Measurements from ENCODE around the gene FBXO44.

GRCh38 chr1:11712285-11712684 is 57.6 kb downstream of the FBXO44 start:
- TF ChIP-seq GATA1 (IDR thresholded peaks at IDR 0.05; ENCODE audit: low read depth, low read length) = no peak
- no peak for TF ChIP-seq POLR2A (IDR thresholded peaks at IDR 0.05; ENCODE audit: low read length)
